ENCODE data around the gene FXYD3.

Gene FXYD3

DNA sequence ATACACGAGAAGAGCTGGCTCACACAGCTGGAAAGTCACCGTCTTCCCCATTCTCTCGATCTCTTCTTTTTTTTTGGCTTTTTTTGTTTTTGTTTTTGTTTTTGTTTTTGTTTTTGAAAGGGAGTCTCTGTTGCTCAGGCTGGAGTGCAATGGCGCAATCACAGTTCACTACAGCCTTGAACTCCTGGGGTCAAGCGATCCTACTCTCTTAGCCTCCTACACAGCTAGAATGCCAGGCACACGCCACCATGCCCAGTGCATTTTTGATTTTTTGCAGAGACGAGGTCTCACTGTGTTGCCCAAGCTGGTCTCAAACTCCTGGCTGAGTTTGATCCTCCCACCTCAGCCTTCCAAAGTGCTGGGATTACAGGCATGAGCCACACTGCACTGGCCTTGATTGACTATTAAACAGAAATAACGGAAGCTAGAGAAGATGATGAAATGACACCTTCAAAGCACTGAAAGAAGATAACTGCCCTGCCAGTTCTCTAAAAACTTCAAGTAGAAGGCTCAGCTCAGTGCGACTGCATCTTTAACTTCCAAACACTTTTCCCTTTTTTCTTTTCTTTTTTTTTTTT is 4.0 kb downstream of the FXYD3 start:
- H3K4me3 ChIP-seq (ENCODE audit: low read length), result no peak overlapping the region
- TF ChIP-seq, protein P1, sequence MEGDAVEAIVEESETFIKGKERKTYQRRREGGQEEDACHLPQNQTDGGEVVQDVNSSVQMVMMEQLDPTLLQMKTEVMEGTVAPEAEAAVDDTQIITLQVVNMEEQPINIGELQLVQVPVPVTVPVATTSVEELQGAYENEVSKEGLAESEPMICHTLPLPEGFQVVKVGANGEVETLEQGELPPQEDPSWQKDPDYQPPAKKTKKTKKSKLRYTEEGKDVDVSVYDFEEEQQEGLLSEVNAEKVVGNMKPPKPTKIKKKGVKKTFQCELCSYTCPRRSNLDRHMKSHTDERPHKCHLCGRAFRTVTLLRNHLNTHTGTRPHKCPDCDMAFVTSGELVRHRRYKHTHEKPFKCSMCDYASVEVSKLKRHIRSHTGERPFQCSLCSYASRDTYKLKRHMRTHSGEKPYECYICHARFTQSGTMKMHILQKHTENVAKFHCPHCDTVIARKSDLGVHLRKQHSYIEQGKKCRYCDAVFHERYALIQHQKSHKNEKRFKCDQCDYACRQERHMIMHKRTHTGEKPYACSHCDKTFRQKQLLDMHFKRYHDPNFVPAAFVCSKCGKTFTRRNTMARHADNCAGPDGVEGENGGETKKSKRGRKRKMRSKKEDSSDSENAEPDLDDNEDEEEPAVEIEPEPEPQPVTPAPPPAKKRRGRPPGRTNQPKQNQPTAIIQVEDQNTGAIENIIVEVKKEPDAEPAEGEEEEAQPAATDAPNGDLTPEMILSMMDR (conservative IDR thresholded peaks at IDR 0.05; ENCODE audit: low read length), result no peak
- no peak for DNase-seq (ENCODE audit: low read depth)

DNA sequence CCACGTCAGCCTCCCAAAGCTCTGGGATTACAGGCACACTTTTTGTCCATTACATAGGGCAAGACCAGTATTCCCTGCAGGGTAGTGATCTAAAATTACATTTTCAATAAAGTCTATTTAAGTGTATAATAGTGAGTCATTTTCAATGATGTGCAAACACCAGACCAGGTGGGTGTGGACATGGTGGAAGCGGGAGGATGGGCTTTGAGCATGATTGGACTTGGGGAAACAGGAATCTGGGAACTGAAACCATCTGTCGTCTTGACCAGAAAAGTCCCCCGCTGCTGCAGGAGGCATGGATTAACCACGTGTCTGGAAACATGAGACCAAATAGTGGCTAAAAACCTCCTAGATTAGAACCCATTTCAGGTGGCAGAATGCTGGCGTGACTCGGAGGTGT is 4.9 kb downstream of the FXYD3 start:
- TF ChIP-seq, protein P1 (conservative IDR thresholded peaks at IDR 0.05; ENCODE audit: low read length), result no peak
- DNase-seq (ENCODE audit: low read depth), result peak; percentile 75
- no peak overlapping the region for H3K4me3 ChIP-seq (ENCODE audit: low read length)

DNA sequence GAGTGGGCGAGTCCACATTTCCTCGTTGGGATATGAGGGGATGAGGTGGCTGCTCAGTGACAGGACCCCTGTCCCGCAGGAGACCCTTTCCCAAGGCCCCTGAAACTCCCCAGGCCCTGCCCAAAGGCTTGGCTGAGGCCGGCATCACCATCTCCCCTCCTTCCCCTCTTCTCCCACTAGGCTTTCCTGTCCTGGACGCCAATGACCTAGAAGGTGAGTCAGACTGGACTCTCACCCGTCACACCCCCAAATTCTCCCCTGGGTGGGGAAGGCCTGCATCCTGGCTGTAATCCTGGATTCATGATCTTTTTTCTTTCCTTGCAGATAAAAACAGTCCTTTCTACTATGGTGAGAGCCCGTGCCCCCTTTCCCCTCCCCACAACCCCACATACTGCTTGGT is 5.3 kb downstream of the FXYD3 start:
- DNase-seq (ENCODE audit: low read depth), result no peak
- no peak overlapping the region for H3K4me3 ChIP-seq (ENCODE audit: low read length)
- TF ChIP-seq, protein P1 (conservative IDR thresholded peaks at IDR 0.05; ENCODE audit: low read length), result no peak

DNA sequence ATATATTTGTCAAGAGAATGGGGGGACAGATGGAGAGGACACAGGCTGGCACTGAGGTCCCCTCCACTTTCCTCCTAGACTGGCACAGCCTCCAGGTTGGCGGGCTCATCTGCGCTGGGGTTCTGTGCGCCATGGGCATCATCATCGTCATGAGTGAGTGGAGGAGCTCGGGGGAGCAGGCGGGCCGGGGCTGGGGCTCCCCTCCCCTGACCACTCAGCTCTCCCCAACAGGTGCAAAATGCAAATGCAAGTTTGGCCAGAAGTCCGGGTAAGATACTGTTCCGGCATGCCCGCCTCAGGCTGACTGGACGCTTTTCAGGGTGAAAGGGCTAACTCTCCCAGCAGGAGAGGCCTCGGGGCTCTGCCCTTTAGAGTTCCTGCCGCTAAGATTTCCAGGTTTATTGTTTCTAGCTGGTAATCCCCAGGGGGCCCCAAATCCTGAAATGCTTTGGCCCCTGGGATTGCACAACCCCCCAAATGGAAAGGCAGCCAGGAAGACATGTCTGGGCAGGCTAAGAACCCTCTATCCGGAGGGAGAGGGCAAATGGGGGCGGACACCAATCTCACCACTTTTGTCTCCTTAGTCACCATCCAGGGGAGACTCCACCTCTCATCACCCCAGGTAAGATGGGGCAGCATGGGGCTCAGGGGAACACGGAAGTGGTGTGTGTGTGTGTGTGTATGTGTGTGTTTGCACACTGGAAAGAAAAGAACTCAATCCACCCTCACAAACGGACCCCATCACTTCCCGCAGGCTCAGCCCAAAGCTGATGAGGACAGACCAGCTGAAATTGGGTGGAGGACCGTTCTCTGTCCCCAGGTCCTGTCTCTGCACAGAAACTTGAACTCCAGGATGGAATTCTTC is 7.3 kb downstream of the FXYD3 start:
- TF ChIP-seq, protein P1 (conservative IDR thresholded peaks at IDR 0.05; ENCODE audit: low read length), result no peak
- DNase-seq (ENCODE audit: low read depth), result no peak
- H3K4me3 ChIP-seq (ENCODE audit: low read length), result no peak overlapping the region

DNA sequence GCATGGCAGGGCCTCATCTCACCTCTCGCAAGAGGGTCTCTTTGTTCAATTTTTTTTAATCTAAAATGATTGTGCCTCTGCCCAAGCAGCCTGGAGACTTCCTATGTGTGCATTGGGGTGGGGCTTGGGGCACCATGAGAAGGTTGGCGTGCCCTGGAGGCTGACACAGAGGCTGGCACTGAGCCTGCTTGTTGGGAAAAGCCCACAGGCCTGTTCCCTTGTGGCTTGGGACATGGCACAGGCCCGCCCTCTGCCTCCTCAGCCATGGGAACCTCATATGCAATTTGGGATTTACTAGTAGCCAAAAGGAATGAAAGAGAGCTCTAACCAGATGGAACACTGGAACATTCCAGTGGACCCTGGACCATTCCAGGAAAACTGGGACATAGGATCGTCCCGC is 8.0 kb downstream of the FXYD3 start:
- H3K4me3 ChIP-seq (ENCODE audit: low read length), result peak overlapping the region; percentile 78
- TF ChIP-seq, protein P1 (conservative IDR thresholded peaks at IDR 0.05; ENCODE audit: low read length), result no peak
- peak; percentile 73 for DNase-seq (ENCODE audit: low read depth)

DNA sequence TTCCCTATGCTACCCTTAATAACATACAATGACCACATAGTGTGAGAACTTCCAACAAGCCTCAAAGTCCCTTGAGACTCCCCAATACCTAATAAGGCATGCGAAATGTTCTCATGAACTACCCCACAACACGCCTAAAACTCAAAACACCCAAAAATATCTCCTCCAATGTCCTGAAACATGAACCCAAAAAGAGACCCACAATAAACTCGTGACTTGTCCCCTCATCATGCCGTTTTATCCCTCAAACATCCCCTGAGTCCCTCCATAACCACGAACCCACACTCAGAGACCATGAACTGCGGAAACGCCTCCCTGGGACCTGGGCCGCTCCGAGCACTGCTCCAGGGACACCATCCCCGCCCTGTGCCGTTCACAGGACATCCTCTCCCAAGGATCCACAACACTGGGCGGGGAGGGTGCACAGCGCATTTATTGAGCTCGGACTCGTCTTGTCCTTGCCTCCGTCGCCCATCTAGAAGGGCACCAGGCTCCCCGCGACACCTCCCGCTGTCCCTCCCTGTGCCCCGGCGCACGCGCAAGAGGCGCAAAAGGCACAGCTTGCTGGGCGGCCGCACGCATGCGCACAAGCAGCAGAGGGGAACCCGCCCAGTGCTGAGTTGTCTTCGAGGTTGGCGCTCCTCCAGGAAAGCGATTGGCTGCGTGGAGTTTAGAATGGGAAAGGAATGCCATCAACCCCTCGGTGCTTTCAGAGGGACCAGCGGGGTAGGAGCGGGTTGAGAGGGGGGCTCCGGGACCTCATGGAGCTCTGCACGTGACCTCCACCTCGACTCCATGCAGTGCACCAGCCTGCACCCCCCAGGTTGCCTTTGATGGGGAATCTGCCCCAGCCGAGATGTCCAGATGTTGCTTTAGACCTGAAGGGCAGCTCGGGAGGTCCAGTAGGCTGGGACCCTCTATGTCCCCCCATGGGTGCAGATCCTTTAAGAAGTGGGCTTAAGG is 8.8 kb downstream of the FXYD3 start:
- H3K4me3 ChIP-seq (ENCODE audit: low read length), result peak overlapping the region; percentile 78
- TF ChIP-seq, protein P1 (conservative IDR thresholded peaks at IDR 0.05; ENCODE audit: low read length), result no peak
- peak; percentile 90 for DNase-seq (ENCODE audit: low read depth)
